ENCODE data around the gene FAM89B.

The FAM89B gene

DNA sequence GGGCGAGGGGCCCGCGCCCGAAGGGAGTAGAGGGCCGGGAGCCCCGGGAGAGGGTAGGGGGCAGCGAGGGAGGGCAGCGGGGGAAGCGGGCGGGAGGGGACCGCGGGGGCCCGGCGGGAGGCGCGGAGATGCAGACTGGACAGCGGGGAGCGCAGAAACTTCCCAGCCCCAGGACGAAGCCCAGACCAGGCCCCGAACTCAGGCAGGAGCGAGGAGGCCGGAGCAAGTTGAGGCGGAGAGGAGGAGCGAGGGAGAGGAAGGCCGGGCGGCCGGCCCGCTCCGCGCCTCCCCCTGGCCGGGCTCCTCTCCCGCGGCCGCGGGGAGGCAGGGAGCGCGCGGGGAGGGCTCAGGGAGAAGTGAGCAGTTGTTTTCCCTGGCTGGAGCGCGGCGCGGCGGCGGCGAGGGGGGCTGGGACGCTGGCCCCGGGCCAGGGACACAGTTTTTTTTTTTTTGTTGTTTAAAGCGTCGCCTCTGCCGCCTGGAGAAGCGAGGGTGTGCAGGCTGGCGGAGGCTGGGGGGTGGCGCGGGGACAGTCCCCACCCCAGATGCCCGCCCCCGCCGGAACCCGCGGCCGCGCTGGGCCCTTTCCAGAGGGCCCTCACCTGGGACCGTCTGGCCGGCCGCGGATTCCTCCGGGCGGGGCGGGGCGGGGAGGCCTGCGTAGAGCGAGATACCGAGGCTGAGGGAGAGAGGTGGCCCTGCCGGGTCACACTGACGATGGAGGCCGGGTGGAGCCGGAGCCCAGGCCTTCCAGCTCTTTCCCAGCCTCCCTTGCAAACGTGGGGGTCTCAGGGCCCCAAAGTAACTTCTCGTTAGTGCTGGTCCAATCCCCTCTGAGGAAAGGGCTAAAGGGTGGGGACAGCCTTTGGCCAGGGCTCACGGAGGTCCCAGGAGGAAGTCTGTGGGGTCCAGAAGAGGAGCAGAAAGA is 14.1 kb upstream of the FAM89B start, which contains the start of gene LTBP3:
LTBP3 (minus strand) TSS at position 358 of the 928 bp plus-strand sequence. CDS start 400 bp downstream, outside the sequence.
- peak in 2 of 5 donors; percentile 23 to 43 for DNase-seq

DNA sequence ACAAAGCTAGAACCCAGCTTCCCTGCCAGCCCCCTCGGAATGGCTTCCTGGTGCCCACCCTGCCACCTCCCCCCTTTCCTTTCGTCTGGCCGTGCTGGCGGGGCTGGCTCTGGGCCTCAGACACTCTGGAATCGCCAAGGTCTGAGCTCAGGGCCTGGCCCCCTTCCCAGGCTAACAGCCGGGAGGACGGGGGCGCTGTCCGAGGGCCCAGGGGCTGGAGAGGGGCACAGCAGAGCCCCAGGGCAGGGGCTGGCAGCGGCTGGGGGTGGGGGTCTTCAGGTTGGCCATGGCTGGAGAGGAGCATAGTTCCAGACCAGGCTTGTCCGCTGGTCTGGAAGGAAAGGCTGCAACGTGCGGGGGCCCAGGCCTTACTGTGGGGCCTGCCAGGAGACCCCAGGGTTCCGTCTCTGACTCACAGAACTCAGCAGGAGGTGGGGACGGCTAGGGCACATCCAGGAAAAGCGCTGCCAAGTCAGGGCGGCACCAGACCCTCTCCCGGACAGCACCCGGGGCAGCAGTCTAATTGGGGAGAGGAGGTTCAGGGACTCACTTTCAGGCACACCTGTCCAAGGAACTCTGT is 13.3 kb upstream of the FAM89B start:
- DNase-seq: peak in 1 of 5 donors; percentile 10

DNA sequence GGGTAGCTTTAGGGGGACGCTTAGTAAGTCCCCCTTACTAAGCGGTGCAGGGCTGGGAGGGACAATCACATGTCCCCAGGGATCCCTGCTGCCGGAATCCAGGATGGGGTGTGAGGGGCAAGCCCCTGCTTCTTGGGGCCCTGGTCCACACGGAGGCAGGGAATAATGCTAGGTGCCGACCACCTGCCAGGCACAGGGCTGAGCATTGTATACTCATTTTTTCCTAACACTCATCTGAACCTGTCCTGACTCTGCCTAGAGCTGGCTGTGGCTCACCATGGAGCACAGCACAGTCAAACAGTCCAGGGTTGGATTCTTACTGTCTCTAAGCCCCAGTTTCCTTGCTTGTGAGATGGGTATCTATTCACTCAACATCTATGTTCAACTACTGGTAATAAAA is 12.8 kb upstream of the FAM89B start:
- no peak for DNase-seq

DNA sequence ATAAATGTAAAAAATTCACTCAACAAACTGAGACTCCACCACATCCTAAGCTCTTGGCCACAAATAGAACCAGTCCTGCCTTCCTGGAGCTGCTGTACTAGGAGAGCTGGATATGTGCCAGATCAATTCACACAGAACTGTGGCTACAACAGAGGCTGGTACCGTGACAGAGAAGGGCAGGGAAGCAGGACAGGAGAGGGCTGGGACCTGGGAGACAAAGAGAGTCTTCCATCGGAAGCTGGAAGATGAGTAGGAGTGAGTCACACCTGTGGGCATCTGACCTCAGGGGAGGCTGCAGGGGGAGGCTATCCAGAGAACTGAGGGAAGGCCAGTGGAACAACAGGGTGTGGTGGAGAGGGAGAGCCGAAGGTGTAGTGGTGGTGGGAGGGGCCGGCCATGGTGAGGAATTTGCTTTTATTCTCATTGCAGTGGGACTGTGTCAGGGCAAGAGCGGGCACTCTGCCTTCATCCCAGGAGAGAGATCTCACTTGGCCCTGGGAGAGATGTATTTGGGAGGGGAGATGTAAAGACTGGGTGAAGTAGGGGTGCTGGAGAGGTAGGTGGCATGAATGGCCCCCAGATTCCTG is 12.3 kb upstream of the FAM89B start:
- DNase-seq: no peak

DNA sequence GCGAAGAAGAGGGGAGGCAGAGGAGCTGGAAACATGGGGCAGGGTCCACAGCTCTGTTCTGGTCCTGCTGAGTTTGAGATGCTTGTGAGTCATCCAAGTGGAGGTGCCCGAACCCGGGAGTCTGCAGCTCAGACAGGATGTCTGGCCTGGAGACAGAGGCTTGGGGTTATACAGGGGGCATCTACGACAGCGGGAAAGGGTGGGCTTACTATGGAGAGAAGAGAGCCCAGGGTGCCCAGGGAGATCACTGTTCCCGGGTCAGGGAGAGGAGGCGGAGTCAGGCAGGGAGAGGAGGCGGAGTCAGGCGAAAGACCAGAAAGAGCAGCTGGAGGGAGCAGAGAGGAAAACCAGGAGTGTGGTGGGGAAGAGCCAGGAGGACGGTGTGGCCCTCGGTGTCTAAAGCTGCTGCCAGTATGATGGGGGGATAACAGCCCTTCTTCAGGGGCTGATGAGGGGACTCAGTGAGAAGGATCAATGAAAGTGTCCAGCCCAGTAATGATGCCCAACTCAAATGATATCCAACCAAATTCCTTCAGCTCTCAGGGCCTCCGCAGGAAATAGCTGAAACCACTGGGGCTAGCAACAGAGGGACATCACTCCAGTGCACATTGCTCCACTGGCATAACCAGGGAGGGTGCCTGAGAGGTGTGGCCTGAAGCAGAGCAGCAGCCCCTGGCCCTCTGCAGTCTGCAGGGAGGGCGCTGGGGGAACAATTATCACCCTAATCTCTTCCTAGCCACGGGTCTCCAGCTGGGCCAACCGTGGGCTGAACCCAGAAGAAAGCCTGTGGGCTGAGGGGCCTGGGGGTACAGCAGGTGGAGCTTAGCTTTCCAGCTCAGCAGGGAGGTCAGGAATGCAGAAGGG is 11.6 kb upstream of the FAM89B start:
- no peak for DNase-seq

DNA sequence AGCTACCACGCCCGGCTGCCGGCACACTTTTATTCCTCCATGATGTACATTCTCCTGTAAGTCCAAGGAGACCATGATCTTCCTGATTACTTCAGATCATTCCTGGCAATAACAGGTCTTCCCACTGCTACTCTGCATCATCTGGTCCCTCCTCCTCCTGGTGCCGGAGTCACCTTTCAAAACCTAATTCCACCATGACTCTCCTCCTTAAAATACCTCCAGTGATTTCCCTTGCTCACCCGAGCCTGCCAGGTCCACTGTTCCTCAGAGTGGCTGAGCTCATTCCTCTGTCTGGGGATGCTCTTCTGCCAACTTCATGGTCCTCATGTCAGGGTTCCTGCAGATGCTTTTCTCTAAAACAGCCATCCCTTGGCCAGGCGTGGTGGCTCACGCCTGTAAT is 10.3 kb upstream of the FAM89B start:
- no peak for DNase-seq

DNA sequence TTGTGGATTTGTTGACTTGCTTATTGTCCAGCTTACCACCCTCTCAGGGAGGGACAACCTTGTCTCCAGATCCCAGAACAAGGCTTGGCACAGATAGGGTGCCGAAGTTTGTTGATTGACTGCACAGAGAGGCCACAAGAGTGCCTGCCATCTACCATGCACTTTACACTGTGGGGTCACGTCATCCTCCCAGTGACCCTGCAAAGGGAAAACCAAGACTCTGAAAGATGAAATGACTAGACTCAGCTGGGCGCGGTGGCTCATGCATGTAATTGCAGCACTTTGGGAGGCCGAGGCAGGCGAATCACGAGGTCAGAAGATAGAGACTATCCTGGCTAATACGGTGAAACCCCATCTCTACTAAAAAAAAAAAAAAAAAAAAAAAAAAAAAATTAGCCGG is 9.6 kb upstream of the FAM89B start:
- DNase-seq: no peak

DNA sequence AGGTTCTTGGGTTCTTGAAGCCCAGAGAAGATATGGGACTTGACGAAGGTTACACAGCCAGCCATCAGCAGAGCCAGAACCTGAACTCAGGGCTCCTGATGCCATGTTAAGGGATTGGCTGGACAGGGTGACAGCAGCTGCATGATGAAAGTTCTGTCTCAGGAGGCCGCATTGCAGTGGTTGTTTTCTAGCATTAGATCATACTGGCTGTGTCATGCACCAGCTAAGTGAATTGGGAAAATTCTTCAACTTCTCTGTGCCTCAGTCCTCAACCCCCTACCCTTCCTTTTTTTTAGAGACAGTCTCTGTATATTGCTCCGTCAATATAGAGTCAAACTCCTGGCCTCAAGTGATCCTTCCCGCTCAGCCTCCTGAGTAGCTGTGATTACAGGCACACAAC is 8.7 kb upstream of the FAM89B start:
- DNase-seq: no peak

DNA sequence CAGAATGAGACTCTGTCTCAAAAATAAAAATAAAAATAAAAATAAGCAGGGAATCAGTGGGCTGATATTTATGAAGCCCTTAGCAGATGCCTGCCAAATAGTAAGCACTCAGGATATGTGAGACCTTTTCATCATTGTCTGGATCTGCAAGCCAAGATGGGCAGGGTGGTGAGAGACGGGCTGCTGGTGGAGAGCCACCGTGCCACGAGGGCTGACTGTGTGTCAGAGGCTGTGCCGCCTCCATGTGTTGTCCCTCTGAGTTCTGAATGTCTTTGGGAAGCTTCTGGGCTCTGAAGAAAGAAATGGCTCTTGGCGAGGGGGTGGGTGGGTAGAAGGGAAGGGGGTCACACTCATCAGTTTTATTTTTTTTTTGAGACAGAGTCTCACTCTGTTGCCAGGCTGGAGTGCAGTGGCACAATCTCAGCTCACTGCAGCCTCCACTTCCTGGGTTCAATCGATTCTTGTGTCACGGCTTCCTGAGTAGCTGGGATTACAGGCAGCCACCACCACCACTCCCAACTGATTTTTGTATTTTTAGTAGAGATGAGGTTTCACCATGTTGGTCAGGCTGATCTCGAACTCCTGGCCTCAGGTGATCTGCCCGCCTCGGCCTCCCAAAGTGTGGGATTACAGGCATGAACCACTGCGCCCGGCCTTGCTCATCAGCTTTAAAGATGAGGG is 7.3 kb upstream of the FAM89B start:
- DNase-seq: peak in 1 of 5 donors; percentile 57

DNA sequence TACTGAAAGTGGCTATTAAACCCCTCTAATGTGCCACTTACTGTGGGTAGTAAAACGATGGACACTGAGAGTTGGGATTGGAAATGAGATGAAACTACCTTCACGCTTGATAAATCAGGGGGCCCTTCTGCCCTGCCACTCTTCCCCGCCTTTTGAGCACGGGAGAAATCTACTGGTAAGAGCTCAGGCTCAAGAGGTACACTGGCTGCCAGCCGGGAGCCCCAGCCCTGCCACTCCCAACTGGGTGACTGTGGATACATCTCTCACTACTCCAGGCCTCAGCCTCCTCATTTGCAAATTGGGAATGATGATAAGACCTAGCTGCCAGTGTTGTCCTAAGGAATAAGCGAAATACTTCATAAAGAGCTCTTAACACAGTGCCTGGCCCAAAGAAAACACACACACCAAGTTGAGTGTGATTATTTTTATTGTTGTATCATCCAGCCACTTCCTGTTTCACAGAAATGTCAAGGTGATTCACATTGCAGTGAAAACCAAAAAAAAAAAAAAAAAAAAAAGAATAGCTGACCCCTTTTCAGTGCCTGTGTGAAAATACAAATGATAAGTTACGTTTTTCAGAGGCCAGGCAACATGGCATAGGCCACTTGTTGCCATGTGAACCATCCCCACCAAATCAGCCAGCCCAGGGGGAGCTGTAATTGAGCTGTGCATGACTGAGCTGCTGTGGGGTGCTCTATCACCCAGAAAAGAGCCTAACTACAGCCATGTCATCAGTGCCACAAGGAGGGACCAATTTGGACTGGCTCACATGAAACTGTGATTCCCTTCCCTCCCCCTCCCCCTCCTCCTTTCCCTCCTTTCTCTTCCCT is 6.5 kb upstream of the FAM89B start:
- DNase-seq: peak in 1 of 5 donors; percentile 62

DNA sequence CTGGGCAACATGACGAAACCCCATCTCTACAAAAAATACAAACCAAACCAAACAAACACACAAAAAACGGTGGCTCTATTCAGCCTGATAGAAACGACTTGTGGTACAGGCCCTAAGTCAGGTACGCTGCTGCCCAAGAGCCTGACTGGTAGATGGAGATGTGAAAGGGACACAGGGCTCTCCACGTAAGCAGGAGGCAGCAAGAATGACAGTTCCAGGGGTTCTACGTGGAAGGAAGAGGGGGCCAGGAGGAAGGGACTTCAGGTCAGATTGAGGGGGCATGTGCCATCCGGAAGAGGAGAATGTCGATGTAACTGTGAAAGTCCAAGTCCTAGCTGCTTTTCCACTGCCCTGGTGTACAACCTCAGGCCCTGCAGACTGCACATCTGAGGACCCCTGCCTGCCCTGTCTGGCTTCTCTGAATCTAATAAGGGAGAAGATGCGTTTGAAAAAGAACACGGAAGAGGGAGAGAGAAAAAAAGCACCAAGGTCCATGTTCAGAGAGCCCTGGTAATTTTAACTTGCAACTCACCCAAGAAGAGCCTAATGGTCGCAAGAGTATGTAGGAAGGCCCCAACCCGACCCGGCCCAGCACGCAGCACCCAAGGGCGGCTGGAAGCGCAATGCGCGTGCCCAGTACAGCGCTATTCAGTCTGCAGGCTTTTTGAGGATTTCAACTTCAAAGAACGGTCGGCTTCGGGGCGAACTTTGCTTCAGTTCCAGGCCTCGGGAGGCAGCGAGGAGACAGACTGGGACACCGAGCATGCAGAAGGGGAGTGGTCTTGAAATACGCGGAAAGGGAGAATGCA is 3.0 kb upstream of the FAM89B start:
- no peak for DNase-seq

DNA sequence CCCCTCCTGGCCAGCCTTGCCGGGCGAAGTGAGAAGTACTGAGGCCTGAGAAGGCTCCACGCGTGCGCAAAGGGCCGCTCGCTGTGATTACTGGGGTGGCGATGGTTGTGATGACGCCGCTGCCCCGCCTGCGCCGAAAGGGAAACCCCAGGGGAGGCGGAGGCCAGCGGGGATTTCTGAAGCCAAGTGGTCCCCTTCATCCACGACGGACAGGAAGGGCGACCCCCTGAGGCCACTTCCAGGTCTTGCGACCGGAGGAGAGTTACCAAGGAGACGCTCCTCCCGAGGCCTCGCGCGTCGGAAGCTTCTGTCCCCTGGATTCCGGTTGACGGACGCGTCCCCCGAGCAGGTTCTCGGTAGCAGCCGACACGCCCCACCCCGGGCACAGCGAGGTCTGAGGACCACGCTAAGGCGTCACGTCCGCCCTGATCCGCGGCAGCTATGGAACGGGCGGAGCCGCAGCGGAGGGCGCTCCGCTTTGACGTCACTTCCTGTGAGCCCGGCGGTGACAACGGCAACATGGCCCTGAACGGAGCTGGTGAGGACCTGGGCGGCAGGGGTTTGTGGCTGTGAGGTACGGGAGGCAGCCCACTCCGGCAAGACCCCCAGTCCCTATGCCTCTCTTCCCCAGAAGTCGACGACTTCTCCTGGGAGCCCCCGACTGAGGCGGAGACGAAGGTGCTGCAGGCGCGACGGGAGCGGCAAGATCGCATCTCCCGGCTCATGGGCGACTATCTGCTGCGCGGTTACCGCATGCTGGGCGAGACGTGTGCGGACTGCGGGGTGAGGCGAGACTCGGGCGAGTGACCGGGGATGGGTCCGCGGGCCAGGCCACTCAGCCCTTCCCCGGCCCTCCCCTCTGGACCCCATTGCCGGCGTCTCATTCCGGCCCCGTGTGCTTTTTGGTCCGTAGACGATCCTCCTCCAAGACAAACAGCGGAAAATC is 2.1 kb upstream of the FAM89B start, which contains the start of gene ZNRD2:
ZNRD2 (plus strand) TSS at position 505 of the 946 bp plus-strand sequence; CDS start at position 520, 15 bp downstream.
- peak; percentile 97 to 100 (median 98) for DNase-seq

DNA sequence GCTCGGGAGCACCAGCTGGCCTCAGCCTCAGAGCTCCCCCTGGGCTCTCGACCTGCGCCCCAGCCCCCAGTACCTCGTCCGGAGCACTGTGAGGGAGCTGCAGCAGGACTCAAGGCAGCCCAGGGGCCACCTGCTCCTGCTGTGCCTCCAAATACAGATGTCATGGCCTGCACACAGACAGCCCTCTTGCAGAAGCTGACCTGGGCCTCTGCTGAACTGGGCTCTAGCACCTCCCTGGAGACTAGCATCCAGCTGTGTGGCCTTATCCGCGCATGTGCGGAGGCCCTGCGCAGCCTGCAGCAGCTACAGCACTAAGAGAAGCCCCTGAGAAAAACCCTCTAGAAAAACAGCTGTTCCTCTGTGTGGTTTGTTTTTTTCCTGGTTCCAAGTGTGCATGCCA is 918 bp upstream of the FAM89B start:
- no peak for DNase-seq

DNA sequence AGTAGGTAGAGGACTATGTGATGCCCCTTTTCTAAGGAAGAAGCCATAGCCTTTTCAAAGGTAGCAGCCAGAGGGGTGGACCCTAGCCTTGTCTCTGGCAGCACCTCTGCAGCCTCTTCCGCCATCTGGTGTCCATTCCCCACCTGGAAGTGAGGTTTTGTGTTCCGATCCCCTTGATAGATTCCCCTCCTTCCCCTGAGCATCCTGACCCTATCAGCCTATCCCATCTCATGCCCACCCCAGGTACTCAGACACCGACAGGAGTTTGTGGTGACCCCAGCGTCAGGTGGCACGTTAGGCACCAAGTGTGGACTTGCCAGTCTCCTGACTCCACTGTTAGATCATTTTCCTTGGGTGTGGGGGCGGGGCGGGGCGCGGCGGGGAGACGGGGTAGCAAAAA is 398 bp upstream of the FAM89B start:
- peak in 1 of 5 donors; percentile 50 for DNase-seq

DNA sequence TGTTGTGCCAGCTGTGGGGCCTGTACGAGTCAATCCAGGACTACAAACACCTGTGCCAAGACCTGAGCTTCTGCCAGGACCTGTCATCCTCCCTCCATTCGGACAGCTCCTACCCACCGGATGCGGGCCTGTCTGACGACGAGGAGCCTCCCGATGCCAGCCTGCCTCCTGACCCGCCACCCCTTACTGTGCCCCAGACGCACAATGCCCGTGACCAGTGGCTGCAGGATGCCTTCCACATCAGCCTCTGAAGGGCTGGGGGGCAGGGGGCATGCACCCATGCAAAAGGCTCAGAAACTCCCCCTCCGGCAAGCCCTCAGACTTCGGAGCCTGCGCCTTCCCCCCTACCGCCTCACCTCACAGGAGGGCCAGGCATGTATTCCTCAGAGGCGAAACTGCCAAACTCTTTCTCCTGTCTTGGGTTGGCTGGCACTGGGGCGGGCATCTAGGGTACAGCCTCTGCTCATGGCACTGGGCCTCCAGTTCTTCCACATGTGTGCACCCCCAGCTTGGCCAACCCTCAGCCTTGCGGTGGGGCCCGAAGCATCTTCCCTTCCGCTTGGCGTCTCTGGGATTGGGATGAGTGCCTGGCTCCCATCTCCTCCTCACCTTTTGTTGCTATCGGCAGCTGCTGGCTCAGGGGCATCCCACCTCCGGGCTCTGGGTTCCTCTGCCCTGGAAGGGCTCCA is 1.2 kb downstream of the FAM89B start:
- no peak for DNase-seq

DNA sequence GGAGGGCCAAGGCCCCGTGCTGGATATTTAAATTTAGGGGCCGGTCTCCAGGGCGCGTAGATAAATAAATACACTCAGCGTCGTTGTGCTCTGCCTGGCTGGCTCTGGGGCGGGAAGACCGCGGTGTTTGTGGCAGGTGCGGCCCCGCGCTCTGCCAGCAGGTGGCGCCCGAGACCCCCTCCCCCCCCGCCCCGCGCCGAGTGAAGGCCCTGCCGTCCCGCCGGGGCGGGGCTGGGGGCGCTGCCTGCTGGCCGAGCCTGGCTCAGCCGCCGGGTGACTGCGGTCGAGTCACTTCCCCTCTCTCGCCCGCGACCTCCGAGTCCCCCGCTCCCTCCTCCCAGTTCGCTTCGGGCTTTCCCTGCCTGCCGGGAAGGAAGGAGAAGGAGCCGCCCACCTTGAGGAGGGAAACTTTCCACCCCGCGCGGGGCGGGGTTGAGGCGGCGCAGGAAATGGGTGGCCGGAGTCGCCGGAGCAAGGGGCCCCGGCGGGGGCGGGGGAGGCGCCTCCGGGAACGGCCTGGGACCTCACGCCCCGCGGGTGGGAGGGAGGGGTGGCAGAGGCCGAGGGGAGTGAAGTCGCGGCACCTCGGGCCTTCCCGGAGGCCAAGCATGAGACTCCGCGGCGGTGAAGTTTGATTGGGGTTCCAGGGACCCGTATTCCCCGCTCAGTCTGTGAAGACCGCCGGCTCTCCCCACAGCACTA is 1.9 kb downstream of the FAM89B start:
- DNase-seq: peak; percentile 74 to 95 (median 88)

DNA sequence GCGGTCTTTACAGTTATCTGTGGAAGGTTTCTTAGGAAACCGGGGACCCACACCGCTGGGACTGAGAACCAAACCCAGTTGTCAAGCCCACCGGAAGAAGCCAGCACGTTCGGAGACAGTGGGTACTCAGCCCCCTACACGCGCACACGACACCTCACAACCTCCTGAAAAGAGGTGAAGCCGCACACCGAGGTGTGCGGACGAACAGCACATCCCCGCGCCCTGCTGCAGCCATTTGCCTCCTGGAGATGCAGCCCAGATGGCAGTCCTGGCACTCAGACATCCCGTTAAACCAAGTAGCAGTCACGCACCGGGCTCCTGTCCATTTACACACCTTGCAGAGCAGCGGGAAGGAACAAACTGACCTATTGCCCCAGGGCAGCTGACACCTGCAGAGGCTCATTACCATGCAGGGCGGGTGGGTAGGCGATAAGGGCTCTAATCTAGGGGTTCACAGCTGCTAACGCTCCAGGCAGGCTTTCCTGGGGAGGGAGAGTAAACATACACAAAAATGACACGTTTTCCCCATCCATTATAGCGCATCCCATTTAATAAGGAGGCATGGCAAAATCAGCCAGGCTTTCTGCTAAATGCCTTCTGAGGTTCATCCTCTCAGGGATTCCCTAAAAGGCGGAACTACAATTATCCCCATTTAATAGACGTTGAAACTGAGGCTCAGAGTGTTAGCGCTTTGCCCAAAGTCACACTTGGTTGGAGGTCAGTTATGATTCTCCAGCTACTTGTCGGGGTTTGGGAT is 2.7 kb downstream of the FAM89B start:
- DNase-seq: no peak

All from T-helper 1 cell (primary cell).